Mesothelial cell of epicardium (in vitro differentiated cells): ENCODE data around the gene PDGFD. TPM values are rescaled to one million over a fixed set of nuclear protein-coding genes. Genes with fewer than 3 reads are reported as not detected.

Experiments
- DNase-seq, 2 experiments: peaks; one replicate each; pipeline ENCODE4 v3.0.0; 2021; ENCODE audit warnings: low spot score in 2 of 2; ENCODE audit not compliant: unreplicated experiment in 2 of 2
- H3K27ac Mint-ChIP-seq: 2 replicates; pipeline ENCODE4 v1.8.0; 2021; ENCODE audit warnings: mixed read lengths
- H3K27me3 Mint-ChIP-seq: 2 replicates; pipeline ENCODE4 v1.8.0; 2021; ENCODE audit warnings: low read depth, mixed read lengths
- H3K36me3 Mint-ChIP-seq: 2 replicates; pipeline ENCODE4 v1.8.0; 2021; ENCODE audit warnings: mixed read lengths
- H3K4me1 Mint-ChIP-seq: 2 replicates; pipeline ENCODE4 v1.8.0; 2021; ENCODE audit warnings: mixed read lengths
- H3K4me3 Mint-ChIP-seq: 2 replicates; pipeline ENCODE4 v1.8.0; 2021; ENCODE audit warnings: mild to moderate bottlenecking, moderate library complexity, mixed read lengths
- H3K9me3 Mint-ChIP-seq: 2 replicates; pipeline ENCODE4 v1.8.0; 2021; ENCODE audit warnings: mixed read lengths
- CTCF ChIP-seq: fragments of 200-600 bp; sonication (generic); IDR thresholded peaks from one replicate; pipeline ENCODE4 v1.5.0; 2021; ENCODE audit warnings: antibody characterized with exemption; ENCODE audit not compliant: unreplicated experiment
- total RNA-seq: library from RNA; stranded (reverse); gene quantifications from 3 replicates; pipeline ENCODE4 v1.2.1, GENCODE V29; 2021

Gene PDGFD
- total RNA-seq, 1 donor from 2014 or later = 29.1 TPM

- Mint-ChIP-seq H3K4me1 (peaks cover 13% of the 10 kb centered on the region), H3K27ac (no peak overlapping the region), H3K36me3 (peaks cover 10% of the 10 kb centered on the region), H3K4me3 (no peak overlapping the region), H3K9me3 (peaks cover 13% of the 10 kb centered on the region), H3K27me3 (no peaks in the 10 kb centered on the region)
- TF ChIP-seq CTCF = no peak
- no peak for DNase-seq
These were observed 41.8 kb downstream of the PDGFD start for GRCh38 chr11:104122011-104122635.

- Mint-ChIP-seq H3K27me3 (no peaks in the 10 kb centered on the region), H3K36me3 (peaks cover 25% of the 10 kb centered on the region), H3K4me1 (peaks cover 13% of the 10 kb centered on the region), H3K9me3 (peaks cover 28% of the 10 kb centered on the region), H3K27ac (no peak overlapping the region), H3K4me3 (no peak overlapping the region)
- TF ChIP-seq CTCF = no peak
- DNase-seq = no peak
These were observed 43.3 kb downstream of the PDGFD start for GRCh38 chr11:104120493-104121137.

GRCh38 chr11:104118105-104118744 is 45.7 kb downstream of the PDGFD start:
- peaks cover 36% of the 10 kb centered on the region for H3K36me3 Mint-ChIP-seq
- no peak overlapping the region for H3K27ac Mint-ChIP-seq

GRCh38 chr11:104113541-104113940 is 50.4 kb downstream of the PDGFD start:
- Mint-ChIP-seq H3K36me3 (peaks cover 38% of the 10 kb centered on the region), H3K27me3 (no peaks in the 10 kb centered on the region), H3K9me3 (peaks cover 54% of the 10 kb centered on the region), H3K4me1 (peaks cover 3% of the 10 kb centered on the region), H3K4me3 (no peak overlapping the region), H3K27ac (no peak overlapping the region)
- TF ChIP-seq CTCF = no peak
- no peak for DNase-seq

More at GRCh38 chr11:104118105-104118744, 45.7 kb downstream of the PDGFD start:
- TF ChIP-seq CTCF = no peak
- H3K4me1 Mint-ChIP-seq = peaks cover 2% of the 10 kb centered on the region
- DNase-seq = no peak
- H3K9me3 Mint-ChIP-seq = peaks cover 48% of the 10 kb centered on the region
- no peak overlapping the region for H3K4me3 Mint-ChIP-seq
- H3K27me3 Mint-ChIP-seq = no peaks in the 10 kb centered on the region

- Mint-ChIP-seq H3K4me1 (peaks cover 20% of the 10 kb centered on the region), H3K27me3 (no peaks in the 10 kb centered on the region), H3K36me3 (no peaks in the 10 kb centered on the region), H3K4me3 (no peak overlapping the region), H3K9me3 (no peaks in the 10 kb centered on the region), H3K27ac (peak overlapping the region; percentile 43)
- TF ChIP-seq CTCF = no peak
- no peak for DNase-seq
These were observed 57.7 kb downstream of the PDGFD start for GRCh38 chr11:104106136-104106754.
